H1 (cell line): ENCODE results near the gene TAS1R3. TPM values are rescaled to one million over a fixed set of nuclear protein-coding genes. Genes with fewer than 3 reads are reported as not detected.

ENCODE experiments used
- CHD2 ChIP-seq: IDR thresholded peaks from 2 replicates; pipeline ENCODE4 v1.6.1; 2012; ENCODE audit warnings: low read length, improper control_type of control experiment
- KDM1A ChIP-seq: fragments of 200-600, 300-600 bp; sonication (generic); IDR thresholded peaks from 2 replicates; pipeline ENCODE4 v1.7.1; 2016; ENCODE audit warnings: mild to moderate bottlenecking, low read length, borderline replicate concordance
- POLR2AphosphoS5 ChIP-seq: IDR thresholded peaks from 2 replicates; pipeline ENCODE4 v1.6.1; 2011; ENCODE audit warnings: low read depth, low read length
- TBP ChIP-seq: IDR thresholded peaks from 2 replicates; pipeline ENCODE4 v1.6.1; 2011; ENCODE audit warnings: low read depth, low read length, improper control_type of control experiment
- YY1 ChIP-seq: IDR thresholded peaks from 2 replicates; pipeline ENCODE4 v1.6.1; 2011; ENCODE audit warnings: low read depth, mild to moderate bottlenecking, low read length
- polyA plus RNA-seq, 7 experiments: library from polyadenylated mRNA; depleted of rRNA in 3 of 7; stranded (reverse) in 5 of 7; unstranded in 2 of 7; fragments of >200 nt in 5 of 7; fragments of 200-250 nt in 2 of 7; gene quantifications; 1 replicate in 5 of 7; 2 replicates in 1 of 7; 4 replicates in 1 of 7; pipeline versions ENCODE4 v1.2.1 to v1.2.3, GENCODE V29; 2011 to 2013; ENCODE audit warnings: missing spikeins in 2 of 7, mixed read lengths in 2 of 7
- total RNA-seq: library from RNA; stranded (reverse); fragmentation: NEBNext Ultra II Directional; extraction: Animal tissue kit (Norgen Biotek cat#: 25700); gene quantifications from 2 replicates; pipeline ENCODE4 v1.2.1, GENCODE V29; 2021

TAS1R3 gene
- total and polyA plus RNA-seq, 2 of the 8 experiments (the other 6 are each of a cell fraction or from before 2014, with no cell fraction given), result 0.03 to 0.19 TPM

- TF ChIP-seq TBP (no peak), KDM1A (no peak), YY1 (no peak), POLR2AphosphoS5 (no peak), CHD2 (no peak)
Measured at GRCh38 chr1:1374589-1374928, 43.5 kb downstream of the TAS1R3 start (continued).
